ENCODE results near the gene MTRF1. TPM values are rescaled to one million over a fixed set of nuclear protein-coding genes. Genes with fewer than 3 reads are reported as not detected.

The MTRF1 gene
- total and polyA plus RNA-seq, 2 of the 8 experiments (the other 6 are each of a cell fraction or from before 2014, with no cell fraction given): 8.0 to 19.2 TPM

GRCh38 chr13:41232578-41233480 lies 30.5 kb downstream of the MTRF1 start:
- Histone ChIP-seq H2AK5ac (ENCODE audit: low read depth, low read length) (no peak overlapping the region), H2BK120ac (replicated peaks; ENCODE audit: low read depth, low read length) (no peak overlapping the region), H3K9me3 (ENCODE audit: insufficient read depth in 2 of 2, low read depth in 1 of 2, low read length in 1 of 2) (no peaks in the 10 kb centered on the region), H3K23me2 (ENCODE audit: low read depth, low read length) (no peaks in the 10 kb centered on the region; the same call in 1 of the 2 replicates), H4K5ac (ENCODE audit: insufficient read length, low read depth, low read length) (no peak overlapping the region), H3K14ac (ENCODE audit: insufficient read length) (no peak overlapping the region), H2BK12ac (ENCODE audit: low read depth, low read length) (no peak overlapping the region), H3K4me3 (ENCODE audit: extremely low read depth in 1 of 4, insufficient read depth in 2 of 4, low read depth in 3 of 4, low read length in 4 of 4) (no peak overlapping the region), H3K23ac (ENCODE audit: insufficient read length) (no peak overlapping the region), H3K4me1 (replicated peaks in 1 of 4; ENCODE audit: control insufficient read depth in 3 of 4, insufficient read depth in 4 of 4, low read length in 3 of 4) (no peaks in the 10 kb centered on the region), H3K4me2 (ENCODE audit: insufficient read depth in 1 of 2, low read depth in 2 of 2, low read length in 2 of 2) (no peak overlapping the region), H4K20me1 (replicated peaks in 1 of 2; ENCODE audit: control insufficient read depth in 1 of 2, insufficient read depth in 2 of 2, low read length in 2 of 2) (no peaks in the 10 kb centered on the region), H3K56ac (replicated peaks; ENCODE audit: insufficient read length, low read depth, low read length) (no peak overlapping the region), H2BK20ac (ENCODE audit: low read length) (no peak overlapping the region), H3K18ac (ENCODE audit: extremely low read depth, low read length) (no peak overlapping the region), H3K79me1 (ENCODE audit: low read depth, low read length) (no peaks in the 10 kb centered on the region), H2AFZ (ENCODE audit: low read length) (no peak overlapping the region), H3K79me2 (ENCODE audit: control insufficient read depth in 1 of 2, insufficient read depth in 2 of 2, low read length in 2 of 2) (no peaks in the 10 kb centered on the region), H3K27me3 (replicated peaks in 1 of 4; ENCODE audit: control insufficient read depth in 3 of 4, extremely low read depth in 1 of 4, insufficient read depth in 3 of 4, low read length in 3 of 4) (no peaks in the 10 kb centered on the region), H2BK5ac (ENCODE audit: low read depth, low read length) (no peak overlapping the region), H3K36me3 (ENCODE audit: control insufficient read depth in 2 of 4, insufficient read depth in 4 of 4, low read length in 3 of 4) (no peaks in the 10 kb centered on the region), H3K9ac (replicated peaks in 1 of 4; ENCODE audit: extremely low read depth in 1 of 4, low read depth in 3 of 4, low read length in 3 of 4) (no peak overlapping the region), H2BK15ac (ENCODE audit: low read length) (no peak overlapping the region), H4K91ac (replicated peaks; ENCODE audit: insufficient read length, low read length) (no peak overlapping the region), H4K8ac (ENCODE audit: extremely low read depth, insufficient read depth, low read length) (no peak overlapping the region), H3K4ac (replicated peaks; ENCODE audit: insufficient read length, low read depth, low read length) (no peak overlapping the region), H3K27ac (ENCODE audit: low read depth, low read length) (no peak overlapping the region)
- CTCF ChIA-PET (ENCODE audit: partially characterized antibody): interaction anchor here (0.8 to 2.0 kb wide), 3 partner anchors 10 to 177 kb away, joined by 4 to 9 read pairs (median 4); no protein-coding TSS in a partner anchor
- WGBS, 2 experiments (ENCODE audit: extremely low coverage in 1 of 2, insufficient coverage in 1 of 2, insufficient read length in 1 of 2, insufficient replicate concordance in 2 of 2, low coverage in 1 of 2, low lambda C conversion rate in 2 of 2, missing lambda C conversion rate in 1 of 2): 87 to 100% methylated on average over 1 to 4 of the region's 4 CpGs
- no peak for DNase-seq (ENCODE audit: low read depth in 1 of 2, low spot score in 2 of 2)
- TF ChIP-seq JUND (IDR thresholded peaks at IDR 0.05; ENCODE audit: low read length) (no peak), YY1 (IDR thresholded peaks at IDR 0.05; ENCODE audit: low read depth, low read length) (no peak), SUZ12 (IDR thresholded peaks at IDR 0.05; ENCODE audit: low read length) (no peak), RXRA (IDR thresholded peaks at IDR 0.05; ENCODE audit: insufficient read depth, low read depth, low read length) (no peak), KDM5A (IDR thresholded peaks at IDR 0.05; ENCODE audit: low read length) (no peak)
- POLR2A ChIA-PET (ENCODE audit: partially characterized antibody): interaction anchor here (0.6 kb wide), 1 partner anchor 15 kb away, joined by 3 read pairs; no protein-coding TSS in a partner anchor
- FAIRE-seq: no peak

All from H1 (cell line).